ENCODE results near the gene SLC25A6.
"Not testable (repeated sequence)": the region's sequence is repeated elsewhere in the genome, so short reads cannot be mapped to it uniquely, and the experiment has no call there.

Gene SLC25A6

DNA sequence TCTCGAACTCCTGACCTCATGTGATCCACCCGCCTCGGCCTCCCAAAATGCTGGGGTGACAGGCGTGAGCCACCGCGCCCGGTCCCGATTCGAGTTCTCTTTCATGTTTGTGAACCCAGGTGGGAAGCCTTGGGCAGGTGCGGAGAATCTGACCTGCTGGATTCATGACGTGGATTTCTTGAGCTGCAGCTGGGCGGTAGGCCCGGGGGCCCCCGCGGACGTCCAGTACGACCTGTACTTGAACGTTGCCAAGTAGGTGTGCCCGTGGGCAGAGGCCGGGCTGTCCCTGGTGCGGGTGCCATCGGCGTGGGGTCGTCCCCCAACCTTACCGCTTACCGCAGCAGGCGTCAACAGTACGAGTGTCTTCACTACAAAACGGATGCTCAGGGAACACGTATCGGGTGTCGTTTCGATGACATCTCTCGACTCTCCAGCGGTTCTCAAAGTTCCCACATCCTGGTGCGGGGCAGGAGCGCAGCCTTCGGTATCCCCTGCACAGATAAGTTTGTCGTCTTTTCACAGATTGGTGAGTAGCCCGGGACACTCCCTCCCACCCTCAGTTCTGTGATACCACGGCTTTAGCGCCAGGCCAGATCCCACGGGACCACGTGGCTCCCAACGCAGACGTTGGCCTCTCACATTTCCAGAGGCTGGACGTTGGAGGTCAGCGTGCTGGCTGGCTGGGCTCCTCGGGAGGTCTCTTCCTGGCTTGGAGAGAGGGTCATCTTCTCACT, 39.8 kb downstream of the SLC25A6 start:
- no peak for DNase-seq

DNA sequence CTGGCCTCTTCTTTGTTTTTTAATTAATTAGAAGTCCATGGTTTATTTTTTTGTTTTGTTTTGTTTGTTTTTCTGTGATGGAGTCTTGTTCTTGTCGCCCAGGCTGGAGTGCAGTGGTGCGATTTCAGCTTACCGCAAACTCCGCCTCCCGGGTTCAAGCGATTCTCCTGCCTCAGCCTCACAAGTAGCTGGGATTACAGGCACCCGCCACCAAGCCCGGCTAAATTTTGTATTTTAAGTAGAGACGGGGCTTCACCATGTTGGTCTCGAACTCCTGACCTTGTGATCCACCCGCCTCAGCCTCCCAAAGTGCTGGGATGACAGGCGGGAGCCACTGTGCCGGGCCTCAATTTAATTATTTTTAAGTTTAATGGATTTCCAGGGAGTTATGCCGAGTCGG, 42.3 kb downstream of the SLC25A6 start:
- DNase-seq = not testable (repeated sequence)

DNA sequence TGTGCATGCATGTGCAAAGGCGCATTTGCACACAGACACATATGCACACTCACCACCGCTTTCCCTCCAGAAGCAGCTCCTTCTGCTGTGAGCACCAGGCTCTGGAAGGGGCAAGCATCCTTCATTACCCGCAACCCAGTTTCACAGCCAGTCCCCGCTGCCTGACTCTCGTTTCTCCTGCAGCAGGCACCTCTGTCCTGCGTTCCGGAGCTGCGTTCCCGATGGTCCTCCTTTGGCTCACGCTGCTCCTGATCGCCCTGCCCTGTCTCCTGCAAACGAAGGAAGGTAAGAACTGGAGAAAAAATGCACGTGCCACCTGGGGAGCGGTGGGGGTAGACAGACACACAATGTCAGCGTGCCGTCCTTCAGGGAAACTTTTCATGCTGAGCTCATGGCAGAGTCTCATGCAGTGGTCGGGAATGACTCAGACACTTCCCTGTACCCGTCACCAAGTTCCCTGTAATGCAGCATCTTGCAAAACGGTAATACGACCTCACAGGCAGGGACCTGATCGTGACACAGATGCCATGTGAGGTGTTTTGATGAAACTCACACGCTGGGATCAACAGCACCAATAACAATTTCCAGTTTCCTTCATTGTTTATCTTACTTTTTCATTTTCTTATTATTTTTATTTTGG, 50.2 kb downstream of the SLC25A6 start:
- no peak for DNase-seq

DNA sequence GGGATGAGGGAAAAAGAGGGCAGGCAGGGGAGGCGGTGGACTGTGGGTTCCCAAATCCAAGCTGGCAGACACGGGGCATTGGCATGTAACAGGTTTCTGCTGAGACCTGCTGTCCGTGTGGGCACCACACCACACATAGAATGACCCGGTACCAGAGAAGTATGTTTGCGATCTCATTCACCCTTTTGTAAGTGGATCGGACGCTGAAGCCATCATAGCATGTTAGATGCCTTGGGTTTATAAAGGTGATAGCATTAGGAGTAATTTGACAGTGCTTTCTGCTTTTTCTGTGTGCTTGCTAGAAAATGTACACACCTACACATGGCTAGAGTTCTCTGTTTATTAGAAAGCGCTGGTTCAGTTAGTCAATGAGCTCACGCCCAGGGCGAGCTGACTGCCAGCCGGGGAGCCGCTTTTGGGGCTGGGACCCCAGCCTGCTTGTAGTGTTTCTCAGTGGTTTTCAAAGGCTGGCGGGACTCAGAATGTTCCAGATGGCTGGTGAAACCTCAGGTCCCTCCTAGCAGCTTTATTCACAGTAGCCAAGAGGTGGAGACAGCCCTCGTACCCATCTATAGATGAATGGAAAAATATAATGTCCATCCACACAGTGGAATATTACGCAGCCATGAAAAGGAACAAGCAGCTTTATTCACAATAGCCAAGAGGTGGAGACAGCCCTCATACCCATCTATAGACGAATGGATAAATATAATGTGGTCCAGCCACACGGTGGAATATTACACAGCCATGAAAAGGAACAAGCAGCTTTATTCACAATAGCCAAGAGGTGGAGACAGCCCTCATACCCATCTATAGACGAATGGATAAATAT, 54.7 kb downstream of the SLC25A6 start:
- no peak for DNase-seq

DNA sequence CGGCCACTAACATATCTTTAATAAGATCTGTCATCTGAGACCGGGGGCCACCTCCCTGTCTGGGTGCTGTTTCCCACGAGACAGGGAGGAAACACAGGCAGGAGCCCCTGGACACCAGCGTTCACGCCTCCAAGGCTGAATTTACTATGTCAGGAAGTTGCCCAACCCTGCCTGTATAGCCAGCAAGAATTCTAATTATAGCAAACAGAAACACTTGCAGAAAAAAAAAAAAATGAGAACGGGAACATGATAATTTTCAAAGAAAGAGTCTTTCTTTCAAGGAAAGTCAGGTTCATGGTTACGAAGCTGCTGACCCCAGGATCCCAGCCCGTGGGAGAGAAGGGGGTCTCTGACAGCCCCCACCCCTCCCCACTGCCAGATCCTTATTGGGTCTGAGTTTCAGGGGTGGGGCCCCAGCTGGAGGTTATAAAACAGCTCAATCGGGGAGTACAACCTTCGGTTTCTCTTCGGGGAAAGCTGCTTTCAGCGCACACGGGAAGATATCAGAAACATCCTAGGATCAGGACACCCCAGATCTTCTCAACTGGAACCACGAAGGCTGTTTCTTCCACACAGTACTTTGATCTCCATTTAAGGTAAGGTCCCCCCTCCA, 55.5 kb downstream of the SLC25A6 start, which contains the start of gene IL3RA:
IL3RA (plus strand) TSS at position 455 of the 613 bp plus-strand sequence. CDS start 4,981 bp downstream, outside the sequence.
- peak; percentile 15 for DNase-seq
